Astrocyte of the spinal cord (primary cell): ENCODE results near the gene ATN1.

Experiments
- DNase-seq: peaks from one replicate; pipeline ENCODE4 v3.0.0; 2011; ENCODE audit warnings: low read depth, low spot score
- H3K4me3 ChIP-seq: 2 replicates; pipeline ENCODE4 v1.5.1; 2011; ENCODE audit warnings: low read depth, mild to moderate bottlenecking, low read length, moderate library complexity
- in situ Hi-C: cut with HindIII; loops from 2 replicates; pipeline ENCODE4 v1.10.0; 2017; ENCODE audit warnings: low sequenced_read_pairs
- TF ChIP-seq, protein P1 (sequence below): IDR thresholded peaks from 2 replicates; pipeline ENCODE4 v1.5.1; 2012; ENCODE audit warnings: low read depth, mild to moderate bottlenecking, low read length, inconsistent platforms

Gene ATN1

DNA sequence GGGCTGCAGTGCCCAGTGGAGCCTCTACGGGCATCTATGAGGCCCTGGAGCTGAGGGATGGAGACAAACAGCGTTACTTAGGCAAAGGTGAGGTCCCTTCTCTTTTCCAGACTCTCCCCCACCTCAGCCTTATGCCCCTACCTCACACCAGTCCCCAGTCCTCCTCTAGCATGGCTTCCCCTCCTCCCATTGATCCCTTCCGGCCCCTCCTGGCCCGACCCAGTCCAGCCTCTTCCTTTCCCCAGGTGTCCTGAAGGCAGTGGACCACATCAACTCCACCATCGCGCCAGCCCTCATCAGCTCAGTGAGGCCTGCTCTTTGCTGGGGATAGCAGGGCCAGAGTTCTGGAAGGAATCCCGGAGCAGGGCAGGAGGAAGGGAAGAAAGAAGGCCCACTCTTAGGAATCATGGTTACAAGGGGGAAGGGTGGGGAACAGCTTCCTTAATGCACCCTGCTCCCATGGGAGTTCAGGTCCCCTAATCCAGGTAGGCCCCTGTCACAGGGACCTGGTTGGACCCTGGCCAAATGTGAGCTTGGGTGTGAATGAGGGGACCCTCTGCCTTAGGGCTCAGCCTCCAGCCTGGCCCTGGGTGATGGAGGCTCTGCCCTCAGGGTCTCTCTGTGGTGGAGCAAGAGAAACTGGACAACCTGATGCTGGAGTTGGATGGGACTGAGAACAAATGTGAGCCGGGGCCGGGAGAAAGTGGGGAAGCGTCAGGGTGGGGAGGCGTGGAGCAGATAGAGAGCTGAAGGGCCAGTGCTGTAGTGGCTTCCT lies 11.1 kb upstream of the ATN1 start:
- in situ Hi-C loops = no loop called here
- DNase-seq = no peak
- no peak overlapping the region for H3K4me3 ChIP-seq
- TF ChIP-seq, protein P1, sequence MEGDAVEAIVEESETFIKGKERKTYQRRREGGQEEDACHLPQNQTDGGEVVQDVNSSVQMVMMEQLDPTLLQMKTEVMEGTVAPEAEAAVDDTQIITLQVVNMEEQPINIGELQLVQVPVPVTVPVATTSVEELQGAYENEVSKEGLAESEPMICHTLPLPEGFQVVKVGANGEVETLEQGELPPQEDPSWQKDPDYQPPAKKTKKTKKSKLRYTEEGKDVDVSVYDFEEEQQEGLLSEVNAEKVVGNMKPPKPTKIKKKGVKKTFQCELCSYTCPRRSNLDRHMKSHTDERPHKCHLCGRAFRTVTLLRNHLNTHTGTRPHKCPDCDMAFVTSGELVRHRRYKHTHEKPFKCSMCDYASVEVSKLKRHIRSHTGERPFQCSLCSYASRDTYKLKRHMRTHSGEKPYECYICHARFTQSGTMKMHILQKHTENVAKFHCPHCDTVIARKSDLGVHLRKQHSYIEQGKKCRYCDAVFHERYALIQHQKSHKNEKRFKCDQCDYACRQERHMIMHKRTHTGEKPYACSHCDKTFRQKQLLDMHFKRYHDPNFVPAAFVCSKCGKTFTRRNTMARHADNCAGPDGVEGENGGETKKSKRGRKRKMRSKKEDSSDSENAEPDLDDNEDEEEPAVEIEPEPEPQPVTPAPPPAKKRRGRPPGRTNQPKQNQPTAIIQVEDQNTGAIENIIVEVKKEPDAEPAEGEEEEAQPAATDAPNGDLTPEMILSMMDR = no peak

DNA sequence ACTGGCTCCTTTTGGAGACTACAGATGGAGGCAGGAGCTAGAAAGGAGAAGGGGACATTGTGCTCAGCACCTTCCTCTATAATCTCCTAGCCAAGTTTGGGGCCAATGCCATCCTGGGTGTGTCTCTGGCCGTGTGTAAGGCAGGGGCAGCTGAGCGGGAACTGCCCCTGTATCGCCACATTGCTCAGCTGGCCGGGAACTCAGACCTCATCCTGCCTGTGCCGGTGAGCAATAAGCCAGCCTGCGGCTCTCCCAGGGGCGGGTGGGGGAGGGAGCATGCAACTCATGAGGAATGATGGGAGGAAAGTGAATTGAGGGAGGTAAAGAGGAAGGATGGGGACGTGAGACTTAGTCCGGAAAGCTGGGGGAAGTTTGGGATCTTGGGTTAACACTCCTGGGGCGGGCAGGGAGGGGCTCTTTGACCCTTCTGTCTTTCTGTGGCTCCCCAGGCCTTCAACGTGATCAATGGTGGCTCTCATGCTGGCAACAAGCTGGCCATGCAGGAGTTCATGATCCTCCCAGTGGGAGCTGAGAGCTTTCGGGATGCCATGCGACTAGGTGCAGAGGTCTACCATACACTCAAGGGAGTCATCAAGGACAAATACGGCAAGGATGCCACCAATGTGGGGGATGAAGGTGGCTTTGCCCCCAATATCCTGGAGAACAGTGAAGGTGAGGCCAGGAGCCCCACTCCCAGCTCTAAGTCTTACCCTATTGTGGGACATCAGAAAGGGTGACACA lies 10.1 kb upstream of the ATN1 start:
- DNase-seq = peak; percentile 70
- in situ Hi-C loops = no loop called here
- H3K4me3 ChIP-seq = no peak overlapping the region
- TF ChIP-seq, protein P1 = no peak

- TF ChIP-seq, protein P1 = no peak
These were observed 8.2 kb upstream of the ATN1 start for GRCh38 chr12:6919588-6919987.

DNA sequence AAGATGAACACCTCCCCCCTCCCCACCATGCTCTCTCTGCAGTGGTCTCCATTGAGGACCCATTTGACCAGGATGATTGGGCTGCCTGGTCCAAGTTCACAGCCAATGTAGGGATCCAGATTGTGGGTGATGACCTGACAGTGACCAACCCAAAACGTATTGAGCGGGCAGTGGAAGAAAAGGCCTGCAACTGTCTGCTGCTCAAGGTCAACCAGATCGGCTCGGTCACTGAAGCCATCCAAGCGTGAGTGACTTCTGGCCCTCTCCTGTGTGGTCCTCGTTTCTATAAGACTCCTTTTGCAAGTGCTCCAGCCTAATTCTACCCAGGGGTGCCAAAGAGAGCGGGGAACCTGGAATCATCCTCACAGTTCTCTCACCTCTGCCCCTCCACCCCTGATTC lies 6.2 kb upstream of the ATN1 start:
- TF ChIP-seq, protein P1 = no peak
- in situ Hi-C loops = no loop called here

More at GRCh38 chr12:6919588-6919987, 8.2 kb upstream of the ATN1 start:
- no peak overlapping the region for H3K4me3 ChIP-seq
- DNase-seq = no peak
- in situ Hi-C loops = no loop called here

DNA sequence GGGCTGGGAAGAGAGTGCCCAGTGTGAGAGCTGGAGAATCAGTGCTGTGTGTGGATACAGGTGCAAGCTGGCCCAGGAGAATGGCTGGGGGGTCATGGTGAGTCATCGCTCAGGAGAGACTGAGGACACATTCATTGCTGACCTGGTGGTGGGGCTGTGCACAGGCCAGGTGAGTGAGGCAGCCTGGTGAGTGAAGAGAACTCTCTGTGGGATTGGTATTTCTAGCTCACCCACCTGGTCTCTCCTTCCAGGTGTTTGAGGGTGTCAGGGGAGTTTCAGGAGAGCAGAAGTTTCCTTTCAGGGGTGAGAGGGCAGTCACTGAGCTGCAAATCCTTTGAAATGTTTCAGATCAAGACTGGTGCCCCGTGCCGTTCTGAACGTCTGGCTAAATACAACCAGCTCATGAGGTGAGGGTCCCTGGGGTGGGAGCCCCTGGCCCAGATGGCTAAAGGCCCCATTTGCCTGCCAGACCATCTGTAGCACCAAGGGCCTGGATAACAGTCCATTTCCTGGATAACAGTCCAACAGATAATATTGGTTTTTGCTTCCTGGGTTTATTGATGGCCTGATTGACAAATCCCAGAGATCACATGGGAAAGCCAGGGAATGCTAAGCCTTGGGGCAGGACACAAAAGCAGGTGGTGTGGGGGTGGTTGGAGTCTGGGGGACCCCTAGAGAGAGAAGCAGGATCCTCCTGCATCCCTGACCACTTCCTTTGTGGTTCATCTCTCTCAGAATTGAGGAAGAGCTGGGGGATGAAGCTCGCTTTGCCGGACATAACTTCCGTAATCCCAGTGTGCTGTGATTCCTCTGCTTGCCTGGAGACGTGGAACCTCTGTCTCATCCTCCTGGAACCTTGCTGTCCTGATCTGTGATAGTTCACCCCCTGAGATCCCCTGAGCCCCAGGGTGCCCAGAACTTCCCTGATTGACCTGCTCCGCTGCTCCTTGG lies 5.5 kb upstream of the ATN1 start:
- TF ChIP-seq, protein P1 = no peak
- in situ Hi-C loops = no loop called here
- no peak for DNase-seq
- H3K4me3 ChIP-seq = no peak overlapping the region

More for the DNA sequence above, 6.2 kb upstream of the ATN1 start:
- no peak overlapping the region for H3K4me3 ChIP-seq
- no peak for DNase-seq
